ENCODE results near the gene MEG3. TPM values are rescaled to one million over a fixed set of nuclear protein-coding genes. Genes with fewer than 3 reads are reported as not detected.

Gene MEG3
- total RNA-seq, 1 experiment from 2014 or later, result 62.4 TPM

DNA sequence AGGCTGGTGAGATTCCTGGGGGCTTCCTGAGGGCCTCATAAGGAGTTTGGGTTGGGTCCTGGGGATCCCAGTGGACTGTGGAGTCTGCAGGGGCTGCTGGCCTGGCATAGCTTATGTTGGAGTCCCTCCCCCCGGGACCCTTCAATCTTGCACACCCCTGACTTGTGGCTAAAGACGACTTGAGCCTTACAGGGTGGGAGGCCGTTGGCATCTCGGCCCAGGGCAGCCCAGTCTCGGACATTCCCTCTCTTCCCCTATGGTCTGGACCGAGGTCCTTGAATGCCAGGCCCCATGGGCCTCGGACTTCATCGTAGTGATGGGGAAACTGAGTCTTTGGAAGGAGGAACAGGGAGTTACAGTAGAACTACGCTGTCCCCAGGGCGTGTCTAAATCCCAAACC, 65.1 kb downstream of the MEG3 start:
- no peaks in the 10 kb centered on the region for H3K36me3 ChIP-seq (ENCODE audit: control insufficient read depth, insufficient read depth, low read length)
- no peaks in the 10 kb centered on the region; the same call in 1 of the 2 replicates for H3K4me1 ChIP-seq (ENCODE audit: control insufficient read depth, insufficient read depth, low read length)
- CTCF ChIA-PET, result no interaction called here
- H3K27me3 ChIP-seq (ENCODE audit: control insufficient read depth, insufficient read depth, low read length), result no peaks in the 10 kb centered on the region
- H3K27ac ChIP-seq (ENCODE audit: low read length), result no peak overlapping the region
- intact Hi-C loops (cut with micrococcal nuclease; ENCODE audit: unreplicated experiment) (no loop called here), in situ Hi-C loops (cut with HindIII; ENCODE audit: low pct_unique_long_range_greater_than_20kb, low sequenced_read_pairs) (no loop called here)
- no peaks in the 10 kb centered on the region for H3K9me3 ChIP-seq (ENCODE audit: control insufficient read depth, insufficient read depth, low read depth, low read length)
- POLR2A ChIA-PET, result no interaction called here
- no TSS peak for BruUV-seq (replicated peaks)
- ATAC-seq, result no peak
- H3K4me3 ChIP-seq (ENCODE audit: low read depth in 2 of 2, low read length in 2 of 2), result no peak overlapping the region
- TF ChIP-seq, protein P1, sequence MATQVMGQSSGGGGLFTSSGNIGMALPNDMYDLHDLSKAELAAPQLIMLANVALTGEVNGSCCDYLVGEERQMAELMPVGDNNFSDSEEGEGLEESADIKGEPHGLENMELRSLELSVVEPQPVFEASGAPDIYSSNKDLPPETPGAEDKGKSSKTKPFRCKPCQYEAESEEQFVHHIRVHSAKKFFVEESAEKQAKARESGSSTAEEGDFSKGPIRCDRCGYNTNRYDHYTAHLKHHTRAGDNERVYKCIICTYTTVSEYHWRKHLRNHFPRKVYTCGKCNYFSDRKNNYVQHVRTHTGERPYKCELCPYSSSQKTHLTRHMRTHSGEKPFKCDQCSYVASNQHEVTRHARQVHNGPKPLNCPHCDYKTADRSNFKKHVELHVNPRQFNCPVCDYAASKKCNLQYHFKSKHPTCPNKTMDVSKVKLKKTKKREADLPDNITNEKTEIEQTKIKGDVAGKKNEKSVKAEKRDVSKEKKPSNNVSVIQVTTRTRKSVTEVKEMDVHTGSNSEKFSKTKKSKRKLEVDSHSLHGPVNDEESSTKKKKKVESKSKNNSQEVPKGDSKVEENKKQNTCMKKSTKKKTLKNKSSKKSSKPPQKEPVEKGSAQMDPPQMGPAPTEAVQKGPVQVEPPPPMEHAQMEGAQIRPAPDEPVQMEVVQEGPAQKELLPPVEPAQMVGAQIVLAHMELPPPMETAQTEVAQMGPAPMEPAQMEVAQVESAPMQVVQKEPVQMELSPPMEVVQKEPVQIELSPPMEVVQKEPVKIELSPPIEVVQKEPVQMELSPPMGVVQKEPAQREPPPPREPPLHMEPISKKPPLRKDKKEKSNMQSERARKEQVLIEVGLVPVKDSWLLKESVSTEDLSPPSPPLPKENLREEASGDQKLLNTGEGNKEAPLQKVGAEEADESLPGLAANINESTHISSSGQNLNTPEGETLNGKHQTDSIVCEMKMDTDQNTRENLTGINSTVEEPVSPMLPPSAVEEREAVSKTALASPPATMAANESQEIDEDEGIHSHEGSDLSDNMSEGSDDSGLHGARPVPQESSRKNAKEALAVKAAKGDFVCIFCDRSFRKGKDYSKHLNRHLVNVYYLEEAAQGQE (IDR thresholded peaks at IDR 0.05; ENCODE audit: insufficient read depth in 1 of 2, low read depth in 2 of 2, low read length in 1 of 2), result no peak
- TF ChIP-seq POLR2AphosphoS5 (IDR thresholded peaks at IDR 0.05; ENCODE audit: low read depth, low read length) (no peak), TCF7L2 (IDR thresholded peaks at IDR 0.05; ENCODE audit: low read depth, low read length) (no peak), SIN3A (IDR thresholded peaks at IDR 0.05; ENCODE audit: borderline replicate concordance, insufficient read depth, low read depth, low read length) (no peak)
- TF ChIP-seq, protein P2, sequence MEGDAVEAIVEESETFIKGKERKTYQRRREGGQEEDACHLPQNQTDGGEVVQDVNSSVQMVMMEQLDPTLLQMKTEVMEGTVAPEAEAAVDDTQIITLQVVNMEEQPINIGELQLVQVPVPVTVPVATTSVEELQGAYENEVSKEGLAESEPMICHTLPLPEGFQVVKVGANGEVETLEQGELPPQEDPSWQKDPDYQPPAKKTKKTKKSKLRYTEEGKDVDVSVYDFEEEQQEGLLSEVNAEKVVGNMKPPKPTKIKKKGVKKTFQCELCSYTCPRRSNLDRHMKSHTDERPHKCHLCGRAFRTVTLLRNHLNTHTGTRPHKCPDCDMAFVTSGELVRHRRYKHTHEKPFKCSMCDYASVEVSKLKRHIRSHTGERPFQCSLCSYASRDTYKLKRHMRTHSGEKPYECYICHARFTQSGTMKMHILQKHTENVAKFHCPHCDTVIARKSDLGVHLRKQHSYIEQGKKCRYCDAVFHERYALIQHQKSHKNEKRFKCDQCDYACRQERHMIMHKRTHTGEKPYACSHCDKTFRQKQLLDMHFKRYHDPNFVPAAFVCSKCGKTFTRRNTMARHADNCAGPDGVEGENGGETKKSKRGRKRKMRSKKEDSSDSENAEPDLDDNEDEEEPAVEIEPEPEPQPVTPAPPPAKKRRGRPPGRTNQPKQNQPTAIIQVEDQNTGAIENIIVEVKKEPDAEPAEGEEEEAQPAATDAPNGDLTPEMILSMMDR (IDR thresholded peaks at IDR 0.05), result no peak
- DNase-seq (ENCODE audit: low read depth, low spot score), result no peak

DNA sequence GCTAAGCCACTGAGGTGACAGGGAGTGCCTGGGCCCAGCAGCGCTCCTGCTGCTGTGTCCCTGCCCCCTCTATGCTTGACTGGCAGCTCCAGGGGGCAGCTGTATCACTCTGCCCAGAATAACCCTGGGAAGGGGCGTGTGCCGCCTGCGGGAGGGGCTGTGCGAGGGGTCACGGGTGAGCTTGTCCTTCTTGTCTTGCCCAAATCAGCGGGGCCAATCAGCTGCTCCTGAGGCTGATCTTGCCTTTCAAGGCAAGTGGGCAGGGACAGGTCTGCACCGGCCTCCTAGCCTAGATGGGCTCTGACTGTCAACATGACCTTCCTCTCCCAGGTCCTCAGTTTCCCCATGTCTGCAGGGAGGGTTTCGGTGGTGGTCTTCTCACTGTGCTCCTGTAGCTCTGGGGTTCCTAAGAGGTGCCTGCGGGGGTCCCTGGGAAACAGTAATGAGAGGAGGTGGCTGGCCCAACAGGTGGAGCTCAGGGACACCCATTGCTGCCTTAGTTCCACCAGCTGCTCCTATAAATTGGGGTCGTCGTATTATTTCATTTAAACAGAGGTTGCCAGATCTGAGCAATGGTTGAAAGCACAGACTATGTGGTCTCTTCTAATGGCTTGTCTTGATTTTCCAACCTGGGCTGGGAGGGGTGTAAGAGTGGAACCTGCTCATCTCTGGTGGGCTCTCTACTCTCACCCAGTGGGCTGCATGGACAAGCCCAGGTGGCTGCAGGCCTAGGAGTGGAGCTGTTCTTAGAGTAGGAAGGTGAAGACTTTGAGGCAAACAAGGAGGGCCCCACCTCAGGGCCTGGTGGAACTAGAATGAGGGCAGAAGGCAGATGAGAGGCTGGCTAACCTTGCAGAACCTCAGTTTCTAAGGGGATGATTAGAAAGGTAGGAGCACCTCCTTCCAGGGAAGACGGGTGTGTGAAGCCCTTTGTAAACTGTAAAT, 65.9 kb downstream of the MEG3 start:
- CTCF ChIA-PET, result no interaction called here
- intact Hi-C loops (cut with micrococcal nuclease; ENCODE audit: unreplicated experiment), result no loop called here

More for the DNA sequence above, 65.9 kb downstream of the MEG3 start:
- no peak overlapping the region for H3K4me3 ChIP-seq (ENCODE audit: low read depth in 2 of 2, low read length in 2 of 2)
- no peaks in the 10 kb centered on the region for H3K27me3 ChIP-seq (ENCODE audit: control insufficient read depth, insufficient read depth, low read length)
- H3K4me1 ChIP-seq (ENCODE audit: control insufficient read depth, insufficient read depth, low read length), result no peaks in the 10 kb centered on the region; the same call in 1 of the 2 replicates
- in situ Hi-C loops (cut with HindIII; ENCODE audit: low pct_unique_long_range_greater_than_20kb, low sequenced_read_pairs), result no loop called here
- ATAC-seq (no peak), DNase-seq (ENCODE audit: low read depth, low spot score) (no peak)
- POLR2A ChIA-PET, result no interaction called here
- no peaks in the 10 kb centered on the region for H3K36me3 ChIP-seq (ENCODE audit: control insufficient read depth, insufficient read depth, low read length)
- H3K9me3 ChIP-seq (ENCODE audit: control insufficient read depth, insufficient read depth, low read depth, low read length), result no peaks in the 10 kb centered on the region
- no peak overlapping the region for H3K27ac ChIP-seq (ENCODE audit: low read length)
- TF ChIP-seq POLR2AphosphoS5 (IDR thresholded peaks at IDR 0.05; ENCODE audit: low read depth, low read length) (no peak), SIN3A (IDR thresholded peaks at IDR 0.05; ENCODE audit: borderline replicate concordance, insufficient read depth, low read depth, low read length) (no peak), TCF7L2 (IDR thresholded peaks at IDR 0.05; ENCODE audit: low read depth, low read length) (no peak)
- TF ChIP-seq, protein P2 (IDR thresholded peaks at IDR 0.05), result no peak
- TF ChIP-seq, protein P1 (IDR thresholded peaks at IDR 0.05; ENCODE audit: insufficient read depth in 1 of 2, low read depth in 2 of 2, low read length in 1 of 2), result no peak
- BruUV-seq (replicated peaks), result no TSS peak

Data from Panc1 (cell line).